ENCODE data around the gene RAVER2. TPM values are rescaled to one million over a fixed set of nuclear protein-coding genes. Genes with fewer than 3 reads are reported as not detected.

Gene RAVER2
- total and polyA plus RNA-seq, 2 experiments from 2014 or later: 7.8 to 24.6 TPM

- no peak for TF ChIP-seq ETS1 (IDR thresholded peaks at IDR 0.05)
Observed at GRCh38 chr1:64875606-64876005, 130.7 kb downstream of the RAVER2 start (continued).

GRCh38 chr1:64877151-64877550 lies 132.3 kb downstream of the RAVER2 start:
- Histone ChIP-seq H3K9me2 (ENCODE audit: insufficient read depth) (no peaks in the 10 kb centered on the region), H3K36me3 (ENCODE audit: insufficient read depth) (no peaks in the 10 kb centered on the region), H3K4me2 (no peak overlapping the region), H3K27me3 (ENCODE audit: insufficient read depth) (no peaks in the 10 kb centered on the region), H3K79me2 (replicated peaks; ENCODE audit: insufficient read depth) (no peaks in the 10 kb centered on the region), H3K4me1 (ENCODE audit: insufficient read depth) (peaks cover 9% of the 10 kb centered on the region), H2AFZ (no peak overlapping the region), H3K4me3 (no peak overlapping the region), H3K27ac (ENCODE audit: low read depth) (no peak overlapping the region), H4K20me1 (replicated peaks; ENCODE audit: insufficient read depth) (peaks cover 5% of the 10 kb centered on the region; the same call in 1 of the 2 replicates), H3F3A (replicated peaks; ENCODE audit: low read depth) (no peaks in the 10 kb centered on the region)
- Mint-ChIP-seq H3K4me1 (peaks cover 16% of the 10 kb centered on the region), H3K4me3 (no peak overlapping the region), H3K27me3 (ENCODE audit: insufficient read depth, low read depth, poor library complexity) (peaks cover 2% of the 10 kb centered on the region), H3K27ac (no peak overlapping the region), H3K36me3 (ENCODE audit: low read depth) (no peaks in the 10 kb centered on the region; the same call in 2 of the 3 replicates), H3K9me3 (no peaks in the 10 kb centered on the region)
- peak; percentile 49 for ATAC-seq
- DNase-seq (ENCODE audit: low spot score): no peak
- TF ChIP-seq ZNF462 (CRISPR knock-in tag; IDR thresholded peaks at IDR 0.05) (no peak), NANOG (IDR thresholded peaks at IDR 0.05; ENCODE audit: borderline replicate concordance) (no peak), CTCF (conservative IDR thresholded peaks at IDR 0.05; ENCODE audit: low read depth in 2 of 2) (no peak), JUNB (IDR thresholded peaks at IDR 0.05; ENCODE audit: unreplicated experiment) (no peak), POLR2AphosphoS5 (IDR thresholded peaks at IDR 0.05; ENCODE audit: low read depth) (no peak), STAT1 (IDR thresholded peaks at IDR 0.05; ENCODE audit: unreplicated experiment) (no peak), REST (IDR thresholded peaks at IDR 0.05; ENCODE audit: unreplicated experiment) (no peak), ETS1 (IDR thresholded peaks at IDR 0.05) (no peak), ZNF114 (CRISPR knock-in tag; IDR thresholded peaks at IDR 0.05) (no peak), EZH2phosphoT487 (IDR thresholded peaks at IDR 0.05; ENCODE audit: unreplicated experiment) (no peak), CREB1 (CRISPR knock-in tag; IDR thresholded peaks at IDR 0.05; ENCODE audit: low read depth) (no peak), ZNF331 (CRISPR knock-in tag; IDR thresholded peaks at IDR 0.05; ENCODE audit: low read depth) (no peak)

Measured in GM23338 (cell line).